H1 (cell line): ENCODE measurements around the gene TPSD1. TPM values are rescaled to one million over a fixed set of nuclear protein-coding genes. Genes with fewer than 3 reads are reported as not detected.

Experiments used
- CBX8 ChIP-seq: fragments of 300-800, 300-1000 bp; sonication (generic); IDR thresholded peaks from 2 replicates; pipeline ENCODE4 v1.7.1; 2016; ENCODE audit warnings: low read depth, low read length, borderline replicate concordance
- CHD2 ChIP-seq: IDR thresholded peaks from 2 replicates; pipeline ENCODE4 v1.6.1; 2012; ENCODE audit warnings: low read length, improper control_type of control experiment
- CTBP2 ChIP-seq: IDR thresholded peaks from 2 replicates; pipeline ENCODE4 v1.7.0; 2011; ENCODE audit warnings: borderline replicate concordance, mild to moderate bottlenecking, moderate library complexity, mixed read lengths, low read length; ENCODE audit not compliant: insufficient read depth, insufficient read length
- EZH2 ChIP-seq: fragments of 200-600 bp; sonication (generic); IDR thresholded peaks from 2 replicates; pipeline ENCODE4 v1.7.1; 2012; ENCODE audit warnings: low read depth, mild to moderate bottlenecking, moderate library complexity, low read length, inconsistent platforms; ENCODE audit not compliant: severe bottlenecking
- HDAC6 ChIP-seq: IDR thresholded peaks from one replicate; pipeline ENCODE4 v1.7.1; 2012; ENCODE audit warnings: low read depth, mild to moderate bottlenecking, inconsistent platforms, low read length, moderate library complexity
- KDM4A ChIP-seq: IDR thresholded peaks from one replicate; pipeline ENCODE4 v1.7.1; 2012; ENCODE audit warnings: low read depth, mild to moderate bottlenecking, moderate library complexity, low read length, inconsistent platforms; ENCODE audit not compliant: severe bottlenecking
- NANOG ChIP-seq: IDR thresholded peaks from 2 replicates; pipeline ENCODE4 v1.6.1; 2011; ENCODE audit warnings: low read length, low read depth, mild to moderate bottlenecking, inconsistent platforms; ENCODE audit not compliant: insufficient read depth, poor library complexity, severe bottlenecking
- POU5F1 ChIP-seq: IDR thresholded peaks from 2 replicates; pipeline ENCODE4 v1.6.1; 2011; ENCODE audit warnings: low read depth, mild to moderate bottlenecking, low read length, moderate library complexity
- polyA plus RNA-seq, 7 experiments: library from polyadenylated mRNA; depleted of rRNA in 3 of 7; stranded (reverse) in 5 of 7; unstranded in 2 of 7; fragments of >200 nt in 5 of 7; fragments of 200-250 nt in 2 of 7; gene quantifications; 1 replicate in 5 of 7; 2 replicates in 1 of 7; 4 replicates in 1 of 7; pipeline versions ENCODE4 v1.2.1 to v1.2.3, GENCODE V29; 2011 to 2013; ENCODE audit warnings: missing spikeins in 2 of 7, mixed read lengths in 2 of 7
- total RNA-seq: library from RNA; stranded (reverse); fragmentation: NEBNext Ultra II Directional; extraction: Animal tissue kit (Norgen Biotek cat#: 25700); gene quantifications from 2 replicates; pipeline ENCODE4 v1.2.1, GENCODE V29; 2021

Gene TPSD1
- total and polyA plus RNA-seq, 2 of the 8 experiments (the other 6 are each of a cell fraction or from before 2014, with no cell fraction given) = 0.26 TPM; not detected in 1

DNA sequence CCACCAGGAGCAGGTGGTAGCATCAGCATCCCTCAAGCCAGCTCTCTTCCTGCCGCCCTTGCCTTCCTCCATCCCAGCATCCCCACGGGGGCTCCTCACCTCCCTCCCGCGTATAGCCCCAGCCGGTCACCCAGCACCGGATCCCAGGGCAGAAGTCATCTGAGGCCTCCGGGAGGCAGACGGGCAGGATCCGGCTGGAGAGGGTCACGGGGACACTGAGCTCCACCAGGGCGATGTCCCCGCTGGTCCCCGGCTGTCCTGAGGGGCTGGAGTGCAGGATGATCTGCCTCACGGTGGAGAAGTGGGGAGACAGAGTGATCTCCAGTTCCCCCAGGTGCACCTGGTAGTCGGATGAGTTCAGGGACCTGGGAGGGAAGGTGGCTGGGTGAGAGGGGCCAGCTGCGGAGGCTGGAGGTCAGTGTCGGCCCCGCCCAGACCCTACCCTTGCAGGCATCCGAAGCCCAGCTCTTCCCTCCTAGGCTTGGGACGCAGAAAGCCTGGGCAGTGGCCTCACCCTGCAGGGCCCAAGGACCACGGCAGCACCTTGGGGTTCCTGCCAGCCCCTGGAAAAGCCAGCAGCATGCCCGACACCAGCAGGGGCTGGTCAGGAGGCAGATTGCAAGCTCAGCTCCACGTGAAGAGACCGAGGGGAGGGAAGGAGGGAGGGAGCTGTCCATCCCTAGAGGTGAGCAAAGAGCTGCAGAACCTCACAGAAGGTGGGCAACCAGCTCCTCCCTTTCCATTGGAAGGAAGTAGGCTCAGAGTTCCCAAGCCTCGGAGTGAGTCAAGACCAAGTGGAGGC is 33.1 kb upstream of the TPSD1 start (continued):
- TF ChIP-seq NANOG (no peak), CBX8 (no peak), CHD2 (no peak), KDM4A (no peak), HDAC6 (no peak), POU5F1 (no peak), EZH2 (no peak), CTBP2 (no peak)
